Measurements from ENCODE around the gene CHEK2. TPM values are rescaled to one million over a fixed set of nuclear protein-coding genes. Genes with fewer than 3 reads are reported as not detected.
"Not testable (repeated sequence)": the region's sequence is repeated elsewhere in the genome, so short reads cannot be mapped to it uniquely, and the experiment has no call there.

The CHEK2 gene
- total RNA-seq, 1 experiment from 2014 or later = 22.9 TPM

DNA sequence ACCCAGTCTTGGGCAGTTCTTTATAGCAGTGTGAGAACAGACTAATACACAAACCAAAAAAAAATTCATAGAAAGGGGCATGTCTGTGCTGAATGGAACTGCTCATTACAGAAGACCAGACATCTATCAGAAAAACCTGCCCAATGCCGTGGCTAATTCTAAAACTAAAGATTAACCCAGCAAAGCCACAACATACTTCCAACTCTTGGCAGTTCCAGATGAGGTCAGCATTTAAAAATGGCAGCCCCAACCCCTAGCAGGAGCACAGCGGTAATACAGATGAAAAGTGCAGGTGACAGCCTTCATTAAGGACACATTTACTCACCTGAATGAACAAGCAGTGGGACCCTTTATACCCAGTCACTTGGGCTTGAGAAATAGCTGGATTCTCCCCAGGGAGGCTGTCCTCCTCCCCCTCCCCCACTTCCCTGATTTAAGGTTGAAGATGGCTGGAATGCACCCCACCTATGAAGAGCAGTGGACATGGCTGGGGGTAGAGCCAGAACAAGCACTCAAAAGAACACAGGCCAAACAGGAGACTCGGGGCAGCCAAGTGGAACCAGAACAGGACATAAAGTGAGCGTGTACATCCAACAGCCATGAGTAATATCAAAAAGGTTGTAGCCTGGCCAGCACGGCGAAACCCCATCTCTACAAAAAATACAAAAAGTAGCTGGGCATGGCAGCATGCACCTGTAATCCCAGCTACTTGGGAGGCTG lies 48.4 kb downstream of the CHEK2 start:
- not testable (repeated sequence) for DNase-seq (ENCODE audit: low spot score)

DNA sequence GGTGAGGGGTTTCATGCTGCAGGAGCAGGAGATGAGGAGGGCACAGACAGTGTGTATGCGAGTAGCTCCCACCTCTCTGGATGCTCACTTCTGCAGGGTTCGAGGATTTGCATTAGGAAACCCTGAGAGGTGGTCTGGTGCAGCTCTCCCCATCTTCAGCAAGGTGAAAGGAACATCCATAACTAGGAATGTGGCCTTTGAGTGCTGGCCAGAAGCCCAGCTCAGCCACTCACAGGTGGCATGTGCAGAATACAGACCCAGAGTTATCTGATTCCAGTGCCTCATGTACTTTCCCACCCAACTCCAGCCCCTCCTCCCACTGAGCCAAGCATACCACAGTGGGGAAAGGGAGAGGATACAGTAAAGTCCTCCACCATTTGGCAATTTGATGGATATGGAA lies 51.8 kb downstream of the CHEK2 start:
- not testable (repeated sequence) for DNase-seq (ENCODE audit: low spot score)

DNA sequence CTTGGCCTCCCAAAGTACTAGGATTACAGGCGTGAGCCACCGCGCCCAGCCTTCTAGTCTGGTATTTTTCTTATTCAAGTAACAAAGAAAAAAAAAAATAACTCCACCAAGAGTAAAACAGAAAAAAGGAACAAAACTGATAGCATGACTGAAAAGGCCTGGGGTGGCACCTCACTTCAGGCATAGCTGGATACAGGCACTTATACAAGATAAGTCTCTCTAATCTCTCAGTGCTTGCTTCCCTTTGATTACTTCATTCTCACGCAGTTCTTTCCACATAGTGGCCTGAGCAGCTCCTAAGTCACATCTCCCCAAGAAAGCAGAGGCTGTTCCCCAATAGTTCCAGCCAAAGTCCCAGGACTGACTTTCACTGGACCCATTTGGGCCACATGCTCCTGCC lies 58.7 kb downstream of the CHEK2 start:
- not testable (repeated sequence) for DNase-seq (ENCODE audit: low spot score)

DNA sequence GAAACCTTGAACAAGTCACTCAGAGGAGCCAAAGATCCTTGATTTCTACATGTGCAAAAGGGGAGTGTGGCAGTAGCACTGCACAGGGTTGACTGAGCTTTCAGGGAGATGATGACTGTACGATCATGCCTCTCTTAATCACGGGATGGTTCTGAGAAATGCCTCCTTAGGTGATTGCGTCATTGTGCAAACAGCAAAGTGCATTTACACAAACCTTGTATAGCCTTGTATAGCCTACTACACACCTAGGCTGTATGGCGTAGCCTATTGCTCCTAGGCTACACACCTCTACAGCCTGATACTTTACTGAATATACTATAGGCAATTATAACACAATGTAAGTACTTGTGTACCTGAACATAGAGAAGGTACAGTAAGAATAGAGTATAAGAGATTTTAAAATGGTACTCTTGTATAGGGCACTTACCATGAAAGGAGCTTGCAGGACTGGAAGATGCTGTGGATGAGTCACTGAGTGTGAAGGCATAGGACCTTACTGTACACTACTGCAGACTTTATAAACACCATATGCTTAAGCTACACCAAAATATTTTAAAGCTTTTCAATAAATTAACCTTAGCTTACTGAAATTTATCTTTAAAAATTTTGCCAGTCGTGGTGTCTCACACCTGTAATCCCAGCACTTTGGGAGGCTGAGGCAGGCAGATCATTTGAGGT lies 60.7 kb downstream of the CHEK2 start:
- DNase-seq (ENCODE audit: low spot score) = not testable (repeated sequence)

DNA sequence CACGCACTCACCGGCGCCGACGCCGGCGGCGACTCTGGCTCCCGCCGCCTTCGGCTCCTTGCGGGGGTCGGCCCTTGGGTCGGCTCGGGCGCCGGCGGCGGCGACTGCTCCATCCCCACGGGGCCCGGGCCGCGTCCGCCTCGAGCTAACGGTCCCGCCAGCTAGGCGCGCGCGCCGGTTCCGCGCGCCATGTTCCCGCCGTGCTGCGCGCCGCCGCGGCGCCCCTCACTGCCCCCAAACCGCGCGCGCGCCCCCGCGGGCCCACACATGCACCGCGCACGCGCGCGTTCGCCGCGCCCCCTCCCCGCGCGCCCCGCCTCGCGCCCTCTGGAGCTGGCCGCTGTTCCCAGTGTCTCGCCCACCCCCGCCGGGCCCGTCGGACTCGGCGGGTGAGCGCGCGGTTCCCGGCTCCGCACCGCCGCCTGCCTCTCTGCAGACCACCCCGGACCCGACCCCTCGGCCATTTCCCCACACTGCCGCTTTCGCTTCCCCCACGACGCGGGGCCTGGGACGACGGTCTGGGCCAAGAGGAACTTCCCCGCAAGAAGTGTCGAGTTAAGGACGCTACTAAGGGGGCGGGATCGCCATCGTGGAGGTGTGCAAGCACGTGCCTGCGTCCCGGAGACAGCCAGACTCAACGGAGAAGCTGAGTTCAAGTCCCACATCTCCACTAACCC lies 61.9 kb downstream of the CHEK2 start, which contains the start of gene TTC28:
TSS of gene TTC28 (minus strand) at position 230 of the 677 bp plus-strand sequence. CDS start at position 113, 117 bp downstream.
- DNase-seq (ENCODE audit: low spot score) = not testable (repeated sequence)

DNA sequence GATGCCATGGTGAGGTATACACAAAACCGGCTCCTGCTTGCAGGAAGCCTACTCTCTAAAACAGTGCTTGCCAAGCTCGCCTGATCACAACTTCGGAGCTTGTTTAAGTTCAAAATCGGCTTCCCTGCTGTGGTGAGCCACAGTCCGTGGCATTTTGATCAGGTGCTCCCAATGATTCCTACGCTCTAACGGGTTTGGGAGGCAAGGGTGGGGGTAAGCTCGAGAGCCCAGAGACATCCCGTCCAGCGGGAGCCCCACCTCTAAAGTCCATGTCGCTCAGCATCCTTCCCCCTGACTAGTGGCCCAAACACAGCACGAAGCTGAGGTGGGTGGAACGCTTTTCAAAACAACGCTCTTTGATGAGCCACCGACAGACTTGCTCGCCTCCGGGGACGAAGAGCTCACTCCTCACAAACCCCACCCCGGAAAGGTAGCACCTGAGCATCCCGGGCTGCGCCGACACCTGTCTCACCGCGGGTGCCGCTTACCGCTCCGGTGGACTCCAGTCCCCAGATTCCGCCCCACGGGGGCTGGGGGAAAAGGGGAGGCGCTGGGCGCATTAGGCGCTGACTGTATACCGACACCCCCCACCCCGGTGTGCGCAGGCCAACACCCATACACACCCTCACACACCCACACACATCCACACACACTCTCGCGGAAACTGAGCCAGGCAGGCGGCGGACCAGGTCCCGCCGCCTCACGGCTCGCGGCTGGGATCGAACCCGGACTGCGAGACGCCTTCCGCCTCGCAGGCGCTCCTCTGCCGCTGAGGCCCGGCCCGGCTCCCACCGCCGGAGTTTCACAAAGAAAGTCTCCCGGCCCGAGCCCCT lies 62.6 kb downstream of the CHEK2 start:
- not testable (repeated sequence) for DNase-seq (ENCODE audit: low spot score)

DNA sequence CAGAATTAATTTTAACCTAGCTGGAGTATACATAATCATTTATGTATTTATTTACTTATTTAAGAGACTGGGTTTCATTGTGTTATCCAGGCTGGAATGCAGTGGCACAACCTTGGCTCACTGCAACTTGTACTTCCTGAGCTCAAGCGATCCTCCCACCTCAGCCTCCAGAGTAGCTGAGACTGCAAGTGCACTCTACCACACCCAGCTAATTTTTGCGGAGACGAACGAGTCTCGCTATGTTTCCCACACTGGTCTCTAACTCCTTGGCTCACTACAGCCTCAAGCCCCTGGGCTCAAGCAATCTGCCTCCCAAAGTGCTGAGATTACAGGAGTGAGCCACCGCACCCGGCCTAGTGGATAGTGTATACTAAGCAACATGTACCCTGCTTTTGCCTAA lies 63.5 kb downstream of the CHEK2 start:
- DNase-seq (ENCODE audit: low spot score) = not testable (repeated sequence)

DNA sequence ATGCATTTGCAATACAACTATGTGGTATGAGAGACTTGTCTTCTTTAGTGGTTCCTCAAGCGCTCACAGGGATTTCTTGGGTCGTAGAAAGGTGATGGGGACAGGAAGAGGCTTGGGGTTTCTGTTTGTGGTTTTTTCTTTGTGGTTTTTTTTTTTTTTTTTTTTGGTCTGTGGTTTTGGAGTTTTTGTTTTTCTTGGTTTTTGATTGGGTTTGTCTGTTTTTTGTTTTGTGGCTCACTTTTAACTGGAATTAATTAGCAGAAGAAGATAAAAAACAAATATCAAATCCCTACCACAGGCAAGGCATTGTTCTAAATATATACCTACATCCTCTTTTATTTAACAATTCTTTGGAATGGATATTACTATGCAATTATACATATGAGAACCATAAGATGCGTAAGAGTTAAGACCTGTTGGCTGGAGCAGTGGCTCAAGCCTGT lies 67.5 kb downstream of the CHEK2 start:
- DNase-seq (ENCODE audit: low spot score) = peak; percentile 46

DNA sequence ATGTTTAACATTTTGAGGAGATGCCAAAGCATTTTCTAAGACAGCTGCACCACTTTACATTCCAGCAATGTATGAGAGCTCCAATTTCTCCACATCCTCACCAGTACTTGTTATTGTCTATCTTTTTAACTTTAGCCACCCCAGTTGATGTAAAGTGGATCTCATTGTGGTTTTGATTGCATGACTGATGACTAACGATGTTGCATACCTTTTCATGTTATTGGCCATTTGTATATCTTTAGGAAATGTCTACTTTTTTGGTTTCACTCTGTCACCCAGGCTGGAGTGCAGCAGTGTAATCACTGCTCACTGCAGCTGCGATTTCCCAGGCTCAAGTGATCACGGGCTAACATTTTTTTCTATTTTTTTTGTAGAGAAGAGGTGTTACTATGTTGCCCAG lies 70.9 kb downstream of the CHEK2 start:
- DNase-seq (ENCODE audit: low spot score) = no peak

DNA sequence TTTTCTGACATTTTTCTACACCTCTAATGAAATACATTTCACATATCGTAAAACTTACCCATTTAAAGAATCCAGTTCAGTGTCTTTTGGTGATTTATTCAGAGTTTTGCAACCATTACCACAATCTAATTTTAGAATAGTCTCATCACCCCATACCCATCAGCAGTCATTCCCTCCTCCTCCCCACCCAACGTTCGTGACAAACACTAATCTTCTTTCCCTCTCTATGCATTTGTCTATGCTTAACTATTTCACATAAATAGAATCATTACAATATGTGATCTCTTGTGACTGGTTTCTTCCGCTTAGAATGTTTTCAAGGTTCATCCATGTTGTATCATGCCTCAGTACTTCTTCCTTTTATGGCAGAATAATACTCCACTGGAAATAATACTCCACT lies 71.5 kb downstream of the CHEK2 start:
- DNase-seq (ENCODE audit: low spot score) = no peak

DNA sequence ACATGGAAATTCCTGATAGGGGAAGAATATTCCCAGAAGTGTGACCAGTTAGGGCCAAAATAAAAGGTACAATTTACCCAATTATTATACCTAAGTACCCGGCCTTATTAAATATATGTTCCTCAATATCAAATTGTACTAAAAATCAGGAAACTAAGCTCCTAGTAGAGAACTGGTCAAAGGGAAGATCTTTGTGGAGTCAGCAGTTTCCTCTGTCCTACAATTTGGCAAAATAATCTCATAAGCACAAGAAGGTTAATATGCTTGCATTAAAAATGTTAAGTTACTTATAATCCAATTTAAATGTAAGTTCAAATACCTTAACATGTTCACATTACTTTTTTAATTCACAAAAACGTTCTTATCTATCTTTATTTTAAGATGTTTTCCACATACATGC lies 72.2 kb downstream of the CHEK2 start:
- no peak for DNase-seq (ENCODE audit: low spot score)

DNA sequence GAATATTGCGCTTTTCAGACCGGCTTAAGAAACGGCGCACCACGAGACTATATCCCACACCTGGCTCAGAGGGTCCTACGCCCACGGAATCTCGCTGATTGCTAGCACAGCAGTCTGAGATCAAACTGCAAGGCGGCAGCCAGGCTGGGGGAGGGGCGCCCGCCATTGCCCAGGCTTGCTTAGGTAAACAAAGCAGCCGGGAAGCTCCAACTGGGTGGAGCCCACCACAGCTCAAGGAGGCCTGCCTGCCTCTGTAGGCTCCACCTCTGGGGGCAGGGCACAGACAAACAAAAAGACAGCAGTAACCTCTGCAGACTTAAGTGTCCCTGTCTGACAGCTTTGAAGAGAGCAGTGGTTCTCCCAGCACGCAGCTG lies 78.1 kb downstream of the CHEK2 start:
- not testable (repeated sequence) for DNase-seq (ENCODE audit: low spot score)

DNA sequence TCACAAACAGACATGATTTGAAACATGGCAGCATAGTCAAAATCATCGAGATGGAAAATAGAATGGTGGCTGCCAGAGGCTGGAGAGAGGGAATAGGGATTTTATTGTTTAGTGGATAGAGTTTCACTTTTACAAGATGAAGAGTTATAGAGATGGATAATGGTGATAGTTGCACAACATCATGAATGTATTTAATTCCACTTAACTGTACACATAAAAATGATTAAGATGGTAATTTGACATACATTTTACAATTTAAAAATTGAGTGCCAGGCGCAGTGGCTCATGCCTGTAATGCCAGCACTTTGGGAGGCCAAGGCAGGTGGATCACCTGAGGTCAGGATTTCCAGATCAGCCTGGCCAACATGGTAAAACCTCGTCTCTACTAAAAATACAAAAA lies 83.2 kb downstream of the CHEK2 start:
- no peak for DNase-seq (ENCODE audit: low spot score)

DNA sequence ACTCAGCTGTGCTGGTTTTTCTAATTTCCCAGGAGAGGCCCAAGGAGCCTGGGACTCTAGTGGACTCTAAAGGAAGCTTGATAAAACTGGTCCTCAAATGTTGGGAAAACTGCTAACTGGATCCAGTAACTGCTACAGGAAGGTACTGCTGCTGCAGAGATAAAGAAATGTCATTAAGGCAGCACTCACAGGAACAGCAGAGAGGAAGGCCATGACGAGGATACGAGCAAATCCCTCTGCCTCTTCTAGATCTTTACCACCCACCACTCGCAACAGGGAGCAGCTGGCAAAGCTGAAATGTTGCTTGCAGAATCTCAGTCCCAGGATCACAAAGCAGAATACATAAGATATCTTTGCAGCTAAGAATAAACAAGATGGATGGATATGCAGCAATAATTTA lies 85.4 kb downstream of the CHEK2 start:
- no peak for DNase-seq (ENCODE audit: low spot score)

DNA sequence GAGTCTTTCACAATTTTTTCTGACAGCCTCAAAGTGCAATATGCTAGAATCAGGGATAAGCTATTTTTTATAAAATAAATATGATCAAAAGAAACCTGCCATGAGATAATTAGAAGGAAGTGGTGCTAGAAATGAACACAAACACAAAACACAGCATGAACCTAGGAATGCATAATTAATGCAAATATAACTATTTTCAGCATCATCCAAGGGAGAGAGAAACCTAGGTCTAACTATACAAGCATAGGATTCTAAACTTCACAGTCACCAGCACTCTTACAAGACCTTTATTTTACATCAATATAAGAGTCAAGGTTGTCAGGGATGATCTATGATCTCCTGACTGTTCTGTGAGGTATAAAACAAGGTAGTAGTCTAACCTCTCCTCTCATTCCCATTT lies 91.2 kb downstream of the CHEK2 start:
- DNase-seq (ENCODE audit: low spot score) = no peak

DNA sequence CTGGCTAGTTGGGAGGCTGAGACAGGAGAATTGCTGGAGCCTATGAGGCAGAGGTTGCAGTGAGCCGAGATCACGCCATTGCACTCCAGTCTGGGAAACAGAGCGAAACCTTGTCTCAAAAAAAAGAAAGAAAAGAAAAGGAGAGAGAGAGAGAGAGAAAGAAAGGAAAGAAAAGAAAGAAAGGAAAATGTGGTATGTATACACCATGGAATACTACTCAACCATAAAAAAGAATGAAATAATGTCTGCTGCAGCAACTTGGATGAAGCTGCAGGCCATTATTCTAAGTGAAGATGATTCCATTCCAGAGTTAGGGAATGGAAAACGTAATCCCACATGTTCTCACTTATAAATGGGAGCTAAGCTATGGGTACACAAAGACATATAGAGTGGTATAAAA lies 92.8 kb downstream of the CHEK2 start:
- no peak for DNase-seq (ENCODE audit: low spot score)

DNA sequence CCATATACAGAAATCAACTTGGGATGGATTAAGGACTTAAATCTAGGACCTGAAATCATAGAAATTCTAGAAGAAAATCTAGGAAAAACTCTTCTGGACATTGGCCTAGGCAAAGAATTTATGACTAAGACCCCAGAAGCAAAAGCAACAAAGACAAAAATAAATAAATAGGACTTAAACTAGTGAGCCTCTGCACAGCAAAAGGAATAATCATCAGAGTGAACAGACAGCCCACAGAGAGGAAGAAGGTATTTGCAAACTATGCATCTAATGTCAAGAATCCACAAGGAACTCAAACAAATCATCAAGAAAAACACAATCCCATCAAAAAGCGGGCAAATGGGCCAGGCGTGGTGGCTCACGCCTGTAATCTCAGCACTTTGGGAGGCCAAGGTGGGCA lies 94.4 kb downstream of the CHEK2 start:
- DNase-seq (ENCODE audit: low spot score) = no peak

DNA sequence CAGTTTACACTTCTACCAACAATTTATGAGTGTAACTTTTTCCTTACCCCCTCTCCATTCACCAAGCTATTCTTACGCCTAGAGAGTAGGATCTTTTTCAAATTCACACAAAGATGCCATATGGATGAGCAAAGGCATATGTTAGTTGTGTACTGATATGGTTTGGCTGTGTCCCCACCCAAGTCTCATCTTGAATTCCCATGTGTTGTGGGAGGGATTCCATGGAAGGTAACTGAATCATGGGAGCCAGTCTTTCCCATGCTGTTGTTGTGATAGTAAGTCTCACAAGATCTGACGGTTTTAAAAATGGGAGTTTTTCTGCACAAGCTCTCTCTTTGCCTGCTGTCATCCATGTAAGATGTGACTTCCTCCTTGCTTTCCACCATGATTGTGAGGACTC lies 102.3 kb downstream of the CHEK2 start:
- DNase-seq (ENCODE audit: low spot score) = no peak
